Measurements from ENCODE around the gene PIGN.

- TF ChIP-seq POLR2A (IDR thresholded peaks at IDR 0.05; ENCODE audit: low read depth, low read length) (no peak), TAF1 (IDR thresholded peaks at IDR 0.05; ENCODE audit: borderline replicate concordance, low read depth, low read length) (no peak), POLR2AphosphoS5 (IDR thresholded peaks at IDR 0.05; ENCODE audit: low read depth, low read length) (no peak)
Observed at GRCh38 chr18:62209046-62209445, 22.2 kb upstream of the PIGN start.

Data from GM12892 (cell line).